Measurements from ENCODE around the gene PLEKHG5.

GRCh38 chr1:6513320-6513801 is 21.9 kb upstream of the PLEKHG5 start:
- TF ChIP-seq CTCF (IDR thresholded peaks at IDR 0.05 in 8 of 11, conservative IDR thresholded peaks at IDR 0.05 in 3 of 11) (no peak), POLR2AphosphoS5 (IDR thresholded peaks at IDR 0.05) (no peak), POLR2A (IDR thresholded peaks at IDR 0.05) (no peak)

All from spleen (tissue), 7 donors.